Esophagus squamous epithelium (tissue), 5 donors: Measurements from ENCODE around the gene RFX8. TPM values are rescaled to one million over a fixed set of nuclear protein-coding genes. Genes with fewer than 3 reads are reported as not detected.

Experiments used
- DNase-seq: peaks from one replicate; lab custom pipeline; 2025; lab: John Stamatoyannopoulos, UW
- H3K27ac ChIP-seq, 4 donors: fragments of 200-600 bp; sonication (generic); one replicate each; pipeline ENCODE4 v1.5.1; 2016 to 2019; ENCODE audit warnings: mild to moderate bottlenecking in 1 of 4
- H3K27me3 ChIP-seq, 4 donors: fragments of 200-600 bp; sonication (generic); 1 replicate in 3 of 4; 2 replicates in 1 of 4; pipeline versions ENCODE4 v1.5.1 to v1.6.0; 2017 to 2021; ENCODE audit warnings: antibody characterized with exemption in 1 of 4
- H3K36me3 ChIP-seq, 3 donors: fragments of 200-600 bp; sonication (generic); one replicate each; pipeline ENCODE4 v1.5.1; 2016 to 2019
- H3K4me1 ChIP-seq, 3 donors: fragments of 200-600 bp; sonication (generic); one replicate each; pipeline ENCODE4 v1.5.1; 2017 to 2019
- H3K4me3 ChIP-seq, 4 donors: fragments of 200-600 bp; sonication (generic); 1 replicate in 3 of 4; 2 replicates in 1 of 4; pipeline ENCODE4 v1.5.1; 2016 to 2019; ENCODE audit warnings: mild to moderate bottlenecking in 2 of 4, moderate library complexity in 1 of 4
- H3K9me3 ChIP-seq, 3 donors: fragments of 200-600 bp; sonication (generic); one replicate each; pipeline ENCODE4 v1.5.1; 2016 to 2019
- CTCF ChIP-seq, 6 experiments: fragments of 450-650 bp in 4 of 6; fragments of 200-600 bp in 2 of 6; sonication (generic) in 2 of 6; IDR thresholded peaks; one replicate each; pipeline ENCODE4 v1.5.1; 2016 to 2019; ENCODE audit warnings: antibody characterized with exemption in 6 of 6, mild to moderate bottlenecking in 4 of 6, moderate library complexity in 4 of 6
- POLR2A ChIP-seq, 4 donors: fragments of 450-650 bp; IDR thresholded peaks; one replicate each; pipeline ENCODE4 v1.6.1; 2017; ENCODE audit warnings: antibody characterized with exemption in 4 of 4, mild to moderate bottlenecking in 4 of 4, moderate library complexity in 3 of 4
- WGBS, 2 donors: methylation state at CpG; one replicate each; pipeline ENCODE4 v1.1.5; 2018; 5-methylcytosine and 5-hydroxymethylcytosine counted together
- intact Hi-C: fragments of 100-400 bp; cut with DNase I; formaldehyde crosslinking; loops from one replicate; pipeline ENCODE4 v1.15.0; 2022
- total RNA-seq, 4 donors: library from RNA; depleted of rRNA; stranded (reverse); fragments of >200 nt; gene quantifications; one replicate each; pipeline ENCODE4 v1.1.0, GENCODE V29; 2016
- donor health status: DM: yes; HTN: yes; CAD: no.

Gene RFX8
- total RNA-seq: under 1 TPM in 1 of 4 donors, not detected in 3; 0.57 TPM

- Histone ChIP-seq H3K27me3 (peaks cover 0 to 20% (median 0%) of the 10 kb centered on the region in 4 donors), H3K9me3 (no peaks in the 10 kb centered on the region), H3K4me1 (peaks cover 0 to 23% (median 5%) of the 10 kb centered on the region in 3 donors), H3K4me3 (peak within 1 kb of the TSS; percentile 39 to 70 (median 48)), H3K36me3 (no peaks in the 10 kb centered on the region), H3K27ac (peak within 1 kb of the TSS; percentile 50 to 81 (median 76))
- WGBS, 2 donors: 26 to 42% methylated on average over 7 to 12 of the region's 20 CpGs
- intact Hi-C loops: no loop called here
- TF ChIP-seq POLR2A (IDR thresholded peaks at IDR 0.05): peak in 1 of 4 donors; percentile 12
- no peak for TF ChIP-seq CTCF (IDR thresholded peaks at IDR 0.05)
- no peak for DNase-seq
These were observed at the start of gene RFX8 for GRCh38 chr2:101474731-101475384. TSS of gene RFX8 (minus strand) at chr2:101475112. CDS start at chr2:101466848, 8,264 bp downstream.

- Histone ChIP-seq H3K4me3 (no peak overlapping the region), H3K4me1 (peaks cover 0 to 27% (median 20%) of the 10 kb centered on the region in 3 donors), H3K9me3 (no peaks in the 10 kb centered on the region), H3K27me3 (no peaks in the 10 kb centered on the region), H3K36me3 (no peaks in the 10 kb centered on the region), H3K27ac (no peak overlapping the region)
- intact Hi-C loops: loop anchor here (5.0 kb wide), 1 partner anchor 311 kb away; no protein-coding TSS in a partner anchor
- TF ChIP-seq POLR2A (IDR thresholded peaks at IDR 0.05) (no peak), CTCF (IDR thresholded peaks at IDR 0.05) (no peak)
- 73 to 80% methylated on average over 7 to 8 of the region's 8 CpGs for WGBS, 2 donors
- DNase-seq: no peak
These were observed 46.6 kb upstream of the RFX8 start for GRCh38 chr2:101521487-101521886.

GRCh38 chr2:101520246-101520645 lies 45.3 kb upstream of the RFX8 start:
- Histone ChIP-seq H3K9me3 (no peaks in the 10 kb centered on the region), H3K36me3 (no peaks in the 10 kb centered on the region), H3K27me3 (no peaks in the 10 kb centered on the region), H3K27ac (no peak overlapping the region), H3K4me1 (peaks cover 0 to 35% (median 25%) of the 10 kb centered on the region in 3 donors), H3K4me3 (no peak overlapping the region)
- intact Hi-C loops: loop anchor here (5.0 kb wide), 1 partner anchor 312 kb away; no protein-coding TSS in a partner anchor
- DNase-seq: no peak
- no peak for TF ChIP-seq CTCF (IDR thresholded peaks at IDR 0.05)
- no peak for TF ChIP-seq POLR2A (IDR thresholded peaks at IDR 0.05)
- WGBS, 2 donors: 36 to 42% methylated on average over 3 of the region's 3 CpGs

- Histone ChIP-seq H3K4me3 (peak overlapping the region in 2 of 4 donors; percentile 17 to 37), H3K27ac (peak overlapping the region in 3 of 4 donors; percentile 28 to 42 (median 39)), H3K36me3 (no peaks in the 10 kb centered on the region), H3K27me3 (no peaks in the 10 kb centered on the region), H3K4me1 (peaks cover 0 to 40% (median 27%) of the 10 kb centered on the region in 3 donors), H3K9me3 (no peaks in the 10 kb centered on the region)
- no peak for TF ChIP-seq POLR2A (IDR thresholded peaks at IDR 0.05)
- peak in 3 of 6 experiments; percentile 16 to 36 (median 20) for TF ChIP-seq CTCF (IDR thresholded peaks at IDR 0.05)
- 29 to 35% methylated on average over 10 to 14 of the region's 16 CpGs for WGBS, 2 donors
- intact Hi-C loops: no loop called here
- no peak for DNase-seq
These were observed 43.9 kb upstream of the RFX8 start for GRCh38 chr2:101518578-101519492.
